K562 (cell line): ENCODE results near the gene RSF1. TPM values are rescaled to one million over a fixed set of nuclear protein-coding genes. Genes with fewer than 3 reads are reported as not detected.

Experiments used
- ATAC-seq: fragments of 200-7000 bp; cut with Tn5 transposase; 3 replicates; pipeline ENCODE4 v1.9.1; 2020; ENCODE audit warnings: moderate library complexity
- BruUV-seq: library from RNA; stranded (reverse); fragments of 400-500 nt; replicated peaks from 2 replicates; lab custom pipeline; 2021; lab: Mats Ljungman, UMichigan
- CTCF ChIA-PET: fragments of 300-600 bp; formaldehyde crosslinking; extraction: SDS; loops from one replicate; lab custom pipeline; 2021; ENCODE audit warnings: low intra/inter-chr PET ratio; lab: Yijun Ruan, JAX
- POLR2A ChIA-PET: fragments of 300-600, 350-650 bp; sonication (Branson Sonifier 250); formaldehyde crosslinking; extraction: SDS; loops from one replicate; lab custom pipeline; 2021; ENCODE audit warnings: antibody characterized with exemption, inconsistent platforms; lab: Yijun Ruan, JAX
- DNase-seq, 4 experiments: peaks; one replicate each; pipeline versions ENCODE4 v3.0.0 to v3.0.0-alpha.2; 2011 to 2018; ENCODE audit warnings: low spot score in 3 of 4, mixed read lengths in 3 of 4; ENCODE audit errors: extremely low read depth in 1 of 4
- FAIRE-seq: peaks from 2 replicates; lab custom pipeline; 2011; peaks lifted over from hg19 to GRCh38; lab: Jason Lieb, UNC
- H2AFZ ChIP-seq: 2 replicates; pipeline ENCODE4 v1.6.0; 2011; ENCODE audit warnings: low read depth, low read length, control low read depth, inconsistent platforms
- H3K27ac ChIP-seq: fragments of 200-600 bp; 3 replicates; pipeline ENCODE4 v1.8.0; 2011; ENCODE audit warnings: low read depth, mild to moderate bottlenecking, control low read depth, inconsistent platforms, low read length, moderate library complexity, mixed read lengths; ENCODE audit errors: extremely low read depth
- H3K27me3 ChIP-seq, 2 experiments: fragments of 300-600 bp in 1 of 2; 2 replicates in 1 of 2; 3 replicates in 1 of 2; pipeline versions ENCODE4 v1.6.0 to v1.8.0; 2011; ENCODE audit warnings: inconsistent platforms in 2 of 2, low read length in 2 of 2, mild to moderate bottlenecking in 1 of 2, mixed read lengths in 1 of 2, moderate library complexity in 1 of 2; ENCODE audit not compliant: control insufficient read depth in 2 of 2, insufficient read depth in 2 of 2
- H3K36me3 ChIP-seq: fragments of 300-600 bp; 3 replicates; pipeline ENCODE4 v1.8.0; 2011; ENCODE audit warnings: mild to moderate bottlenecking, low read length, inconsistent platforms; ENCODE audit not compliant: control insufficient read depth, insufficient read depth
- H3K4me1 ChIP-seq, 2 experiments: fragments of 200-600 bp in 1 of 2; replicated peaks in 1 of 2; 2 replicates in 1 of 2; 3 replicates in 1 of 2; pipeline versions ENCODE4 v1.5.1 to v1.8.0; 2011; ENCODE audit warnings: inconsistent platforms in 2 of 2, low read length in 2 of 2, mild to moderate bottlenecking in 1 of 2, mixed read lengths in 1 of 2, moderate library complexity in 1 of 2; ENCODE audit not compliant: control insufficient read depth in 2 of 2, insufficient read depth in 2 of 2
- H3K4me2 ChIP-seq: 2 replicates; pipeline ENCODE4 v1.6.1; 2011; ENCODE audit warnings: low read length, control low read depth, inconsistent platforms, mixed read lengths; ENCODE audit not compliant: insufficient read depth
- H3K4me3 ChIP-seq: fragments of 200-600 bp; sonication (generic), shearing (Covaris generic); 2 replicates; pipeline ENCODE4 v1.5.1; 2016; ENCODE audit warnings: control low read depth, inconsistent platforms
- H3K79me2 ChIP-seq: fragments of 200-600 bp; 3 replicates; pipeline ENCODE4 v1.8.0; 2011; ENCODE audit warnings: low read length, inconsistent platforms; ENCODE audit not compliant: control insufficient read depth, insufficient read depth
- H3K9ac ChIP-seq, 2 experiments: 2 replicates each; pipeline versions ENCODE4 v1.6.0 to v1.6.1; 2011; ENCODE audit warnings: low read depth in 2 of 2, low read length in 2 of 2, control low read depth in 1 of 2, inconsistent platforms in 1 of 2, mild to moderate bottlenecking in 1 of 2, mixed read lengths in 1 of 2; ENCODE audit not compliant: insufficient read depth in 1 of 2
- H3K9me1 ChIP-seq: one replicate; pipeline ENCODE4 v1.6.0; 2011; ENCODE audit warnings: inconsistent platforms, mild to moderate bottlenecking, low read length, moderate library complexity; ENCODE audit not compliant: control insufficient read depth, insufficient read depth
- H3K9me3 ChIP-seq: replicated peaks from 2 replicates; pipeline ENCODE4 v1.5.1; 2011; ENCODE audit warnings: low read depth, low read length, inconsistent platforms; ENCODE audit not compliant: control insufficient read depth, insufficient read depth
- H4K20me1 ChIP-seq: replicated peaks from 2 replicates; pipeline ENCODE4 v1.6.1; 2011; ENCODE audit warnings: low read length, inconsistent platforms, mixed read lengths; ENCODE audit not compliant: control insufficient read depth, insufficient read depth
- CEBPG ChIP-seq, 3 experiments: fragments of 200-800 bp in 1 of 3; sonication (Bioruptor generic) in 1 of 3; sonication (generic) in 1 of 3; formaldehyde crosslinking in 1 of 3; IDR thresholded peaks in 2 of 3; conservative IDR thresholded peaks in 1 of 3; 2 replicates each; pipeline versions ENCODE4 v1.6.1 to v1.8.0; 2016 to 2022; ENCODE audit warnings: missing compliant biosample characterization in 2 of 3, missing genetic modification characterization in 2 of 3, mild to moderate bottlenecking in 1 of 3, missing genetic modification reagents in 1 of 3
- KDM5B ChIP-seq: fragments of 200-600 bp; sonication (generic); IDR thresholded peaks from 2 replicates; pipeline ENCODE4 v1.6.1; 2012; ENCODE audit warnings: low read depth, mild to moderate bottlenecking, moderate library complexity, low read length, control low read depth, inconsistent platforms; ENCODE audit not compliant: insufficient replicate concordance
- MAZ ChIP-seq, 2 experiments: fragments of 450-650 bp in 1 of 2; sonication (generic) in 1 of 2; formaldehyde crosslinking; IDR thresholded peaks in 1 of 2; conservative IDR thresholded peaks in 1 of 2; 2 replicates each; pipeline versions ENCODE4 v1.4.0 to v1.5.0; 2020; ENCODE audit warnings: mild to moderate bottlenecking in 1 of 2, missing genetic modification reagents in 1 of 2
- MEIS2 ChIP-seq: fragments of 450-650 bp; IDR thresholded peaks from 2 replicates; pipeline ENCODE4 v1.6.1; 2014; ENCODE audit warnings: mild to moderate bottlenecking; ENCODE audit not compliant: partially characterized antibody
- MNT ChIP-seq, 2 experiments: fragments of 450-650 bp; conservative IDR thresholded peaks; 2 replicates each; pipeline ENCODE4 v1.6.1; 2017; ENCODE audit warnings: mild to moderate bottlenecking in 2 of 2, moderate library complexity in 2 of 2
- SETDB1 ChIP-seq: IDR thresholded peaks from one replicate; pipeline ENCODE4 v1.6.1; 2012; ENCODE audit warnings: low read length, control low read depth, inconsistent platforms
- STAT5B ChIP-seq: fragments of 250-450 bp; sonication (Bioruptor Pico); IDR thresholded peaks from 2 replicates; pipeline ENCODE4 v1.8.0; 2021; ENCODE audit warnings: mild to moderate bottlenecking, inconsistent platforms
- TAF15 ChIP-seq: fragments of 200-400 bp; formaldehyde crosslinking; IDR thresholded peaks from 2 replicates; pipeline ENCODE4 v1.6.1; 2017; ENCODE audit warnings: mild to moderate bottlenecking, low read depth, low read length, moderate library complexity
- U2AF1 ChIP-seq: fragments of 200-400 bp; formaldehyde crosslinking; optimal IDR thresholded peaks from 2 replicates; pipeline ENCODE3; 2017; ENCODE audit warnings: mild to moderate bottlenecking, low read depth, low read length, moderate library complexity
- ZNF24 ChIP-seq: fragments of 450-650 bp; IDR thresholded peaks from 2 replicates; pipeline ENCODE4 v1.6.1; 2016
- ZNF644 ChIP-seq: fragments of 200-800 bp; sonication (Bioruptor generic); IDR thresholded peaks from 2 replicates; pipeline ENCODE4 v1.6.1; 2016; ENCODE audit warnings: low read depth, missing genetic modification characterization, missing compliant biosample characterization
- ZNF655 ChIP-seq: fragments of 250-450 bp; sonication (Bioruptor Pico); IDR thresholded peaks from 2 replicates; pipeline ENCODE4 v1.5.0; 2021
- ZNF780A ChIP-seq: fragments of 250-450 bp; sonication (Bioruptor Pico); IDR thresholded peaks from 2 replicates; pipeline ENCODE4 v1.5.0; 2021; ENCODE audit warnings: mild to moderate bottlenecking
- WGBS: fragments of 100-300 bp; shearing (Covaris generic); methylation state at CpG from one replicate; pipeline ENCODE4 v1.1.6; 2016; ENCODE audit warnings: low coverage, mixed read lengths; ENCODE audit not compliant: insufficient coverage; ENCODE audit errors: missing lambda C conversion rate; 5-methylcytosine and 5-hydroxymethylcytosine counted together
- in situ Hi-C: fragments of 300-500 bp; cut with MboI; formaldehyde crosslinking; loops from 4 replicates; pipeline ENCODE4 v1.15.0; 2018; ENCODE audit warnings: inconsistent platforms, mixed read lengths
- intact Hi-C: fragments of 100-400 bp; cut with micrococcal nuclease; formaldehyde crosslinking; loops from 2 replicates; pipeline ENCODE4 v1.14.2; 2022
- polyA plus RNA-seq, 8 experiments: library from polyadenylated mRNA; depleted of rRNA in 4 of 8; stranded (reverse) in 5 of 8; unstranded in 3 of 8; fragments of >200 nt; fragmentation: Nextera tagmentation in 2 of 8; fragmentation: Illumina TruSeq in 1 of 8; extraction: Ambion mirVana in 2 of 8; extraction: Trizol in 1 of 8; gene quantifications; 2 replicates each; pipeline versions ENCODE4 v1.2.1 to v1.2.3, GENCODE V29; 2011 to 2014; ENCODE audit warnings: inconsistent platforms in 1 of 8, missing spikeins in 1 of 8
- total RNA-seq, 7 experiments: library from RNA; depleted of rRNA in 6 of 7; stranded (reverse); fragments of >200 nt in 6 of 7; fragmentation: Illumina TruSeq in 2 of 7; extraction: Trizol in 2 of 7; gene quantifications; 2 replicates each; pipeline versions ENCODE4 v1.2.1 to v1.2.3, GENCODE V29; 2011 to 2021; ENCODE audit warnings: low replicate concordance in 1 of 7
- TF ChIP-seq, protein P1 (sequence below): fragments of 250-450 bp; sonication (Bioruptor Pico); IDR thresholded peaks from 2 replicates; pipeline ENCODE4 v1.8.0; 2022; ENCODE audit warnings: moderate library complexity, mild to moderate bottlenecking, inconsistent platforms
- TF ChIP-seq, protein P2 (sequence below): sonication (generic); formaldehyde crosslinking; IDR thresholded peaks from 2 replicates; pipeline ENCODE4 v1.8.1; 2023; ENCODE audit warnings: mild to moderate bottlenecking, missing genetic modification reagents

The RSF1 gene
- total and polyA plus RNA-seq, 9 of the 15 experiments (the other 6 are each of a cell fraction or from before 2014, with no cell fraction given): 9.7 to 63.6 (median 42.8) TPM

- Histone ChIP-seq H3K4me3 (no peak overlapping the region), H4K20me1 (no peaks in the 10 kb centered on the region), H3K79me2 (no peaks in the 10 kb centered on the region), H3K27ac (no peak overlapping the region)
- no peak for DNase-seq
- CTCF ChIA-PET: no interaction called here
- TF ChIP-seq U2AF1 (no peak), ZNF780A (CRISPR knock-in tag) (no peak), MEIS2 (no peak), SETDB1 (no peak), ZNF655 (CRISPR knock-in tag) (no peak), TAF15 (no peak), CEBPG (CRISPR knock-in tag; IDR thresholded peaks at IDR 0.05) (no peak), CEBPG (tag; conservative IDR thresholded peaks at IDR 0.05 in 1 of 2, IDR thresholded peaks at IDR 0.05 in 1 of 2) (no peak), ZNF644 (tag) (no peak), KDM5B (no peak), MNT (conservative IDR thresholded peaks at IDR 0.05) (no peak), MAZ (CRISPR knock-in tag; conservative IDR thresholded peaks at IDR 0.05 in 1 of 2, IDR thresholded peaks at IDR 0.05 in 1 of 2) (no peak), ZNF24 (no peak), STAT5B (CRISPR knock-in tag) (no peak)
- TF ChIP-seq, protein P1, sequence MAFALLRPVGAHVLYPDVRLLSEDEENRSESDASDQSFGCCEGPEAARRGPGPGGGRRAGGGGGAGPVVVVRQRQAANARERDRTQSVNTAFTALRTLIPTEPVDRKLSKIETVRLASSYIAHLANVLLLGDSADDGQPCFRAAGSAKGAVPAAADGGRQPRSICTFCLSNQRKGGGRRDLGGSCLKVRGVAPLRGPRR (CRISPR knock-in tag): no peak
- TF ChIP-seq, protein P2, sequence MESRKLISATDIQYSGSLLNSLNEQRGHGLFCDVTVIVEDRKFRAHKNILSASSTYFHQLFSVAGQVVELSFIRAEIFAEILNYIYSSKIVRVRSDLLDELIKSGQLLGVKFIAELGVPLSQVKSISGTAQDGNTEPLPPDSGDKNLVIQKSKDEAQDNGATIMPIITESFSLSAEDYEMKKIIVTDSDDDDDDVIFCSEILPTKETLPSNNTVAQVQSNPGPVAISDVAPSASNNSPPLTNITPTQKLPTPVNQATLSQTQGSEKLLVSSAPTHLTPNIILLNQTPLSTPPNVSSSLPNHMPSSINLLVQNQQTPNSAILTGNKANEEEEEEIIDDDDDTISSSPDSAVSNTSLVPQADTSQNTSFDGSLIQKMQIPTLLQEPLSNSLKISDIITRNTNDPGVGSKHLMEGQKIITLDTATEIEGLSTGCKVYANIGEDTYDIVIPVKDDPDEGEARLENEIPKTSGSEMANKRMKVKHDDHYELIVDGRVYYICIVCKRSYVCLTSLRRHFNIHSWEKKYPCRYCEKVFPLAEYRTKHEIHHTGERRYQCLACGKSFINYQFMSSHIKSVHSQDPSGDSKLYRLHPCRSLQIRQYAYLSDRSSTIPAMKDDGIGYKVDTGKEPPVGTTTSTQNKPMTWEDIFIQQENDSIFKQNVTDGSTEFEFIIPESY: no peak
- TF ChIP-seq, all 486 proteins: peak for 0
- in situ Hi-C loops: no loop called here
- Histone ChIP-seq H3K4me1 (no peaks in the 10 kb centered on the region; a peak in 1 of 5 replicates), H3K27me3 (no peaks in the 10 kb centered on the region), H3K9me3 (no peaks in the 10 kb centered on the region), H3K9ac (no peak overlapping the region), H3K9me1 (no peaks in the 10 kb centered on the region), H2AFZ (no peak overlapping the region), H3K36me3 (peaks cover under 1% of the 10 kb centered on the region; the same call in 1 of the 3 replicates), H3K4me2 (no peak overlapping the region)
- no peak for ATAC-seq
- intact Hi-C loops: no loop called here
- no TSS peak for BruUV-seq
- POLR2A ChIA-PET: interaction anchor here (0.7 kb wide), 1 partner anchor 9 kb away, joined by 3 read pairs; no protein-coding TSS in a partner anchor
- FAIRE-seq: no peak
- WGBS: 84% methylated on average over 1 of the region's 1 CpG
Measured at GRCh38 chr11:77710358-77710757, 110.2 kb downstream of the RSF1 start.
